SK-N-MC (cell line): ENCODE results near the gene APOBEC3G.

ENCODE experiments used
- DNase-seq: peaks from one replicate; pipeline ENCODE4 v3.0.0-alpha.2; 2011; ENCODE audit warnings: low read depth, low spot score
- H3K27ac ChIP-seq: fragments of 200-600 bp; sonication (generic); 2 replicates; pipeline ENCODE4 v1.5.1; 2016; ENCODE audit warnings: mixed run types
- H3K36me3 ChIP-seq: fragments of 200-600 bp; sonication (generic); 2 replicates; pipeline ENCODE4 v1.6.1; 2017; ENCODE audit warnings: antibody characterized with exemption, low read length, mixed read lengths; ENCODE audit not compliant: insufficient read depth
- H3K4me3 ChIP-seq: fragments of 200-600 bp; sonication (generic); 2 replicates; pipeline ENCODE4 v1.5.1; 2016
- H3K9ac ChIP-seq: fragments of 200-600 bp; sonication (generic); 2 replicates; pipeline ENCODE4 v1.8.0; 2017; ENCODE audit warnings: mixed run types, mixed read lengths; ENCODE audit not compliant: insufficient read length
- H3K9me3 ChIP-seq: fragments of 200-600 bp; sonication (generic); 2 replicates; pipeline ENCODE4 v1.6.1; 2017; ENCODE audit warnings: low read depth, mild to moderate bottlenecking, antibody characterized with exemption, low read length, moderate library complexity, mixed read lengths
- EZH2 ChIP-seq: fragments of 200-600 bp; sonication (generic); IDR thresholded peaks from one replicate; pipeline ENCODE4 v1.6.1; 2017; ENCODE audit warnings: antibody characterized with exemption
- FOXP2 ChIP-seq: optimal IDR thresholded peaks from 2 replicates; pipeline ENCODE3; 2011; ENCODE audit warnings: mild to moderate bottlenecking, moderate library complexity; ENCODE audit not compliant: insufficient read depth; ENCODE audit errors: extremely low read length, control extremely low read depth
- POLR2AphosphoS5 ChIP-seq: IDR thresholded peaks from 2 replicates; pipeline ENCODE4 v1.6.1; 2012; ENCODE audit warnings: mild to moderate bottlenecking, low read depth, low read length, borderline replicate concordance

The APOBEC3G gene

GRCh38 chr22:39134366-39135091 lies 57.5 kb downstream of the APOBEC3G start:
- no peak for DNase-seq
- no peak overlapping the region for H3K27ac ChIP-seq
- no peaks in the 10 kb centered on the region for H3K9me3 ChIP-seq
- no peak for TF ChIP-seq EZH2
- no peak overlapping the region for H3K4me3 ChIP-seq
- H3K9ac ChIP-seq, result no peak overlapping the region
- no peaks in the 10 kb centered on the region for H3K36me3 ChIP-seq

GRCh38 chr22:39135092-39135896 lies 58.2 kb downstream of the APOBEC3G start:
- H3K9me3 ChIP-seq, result no peaks in the 10 kb centered on the region
- H3K36me3 ChIP-seq, result no peaks in the 10 kb centered on the region
- H3K27ac ChIP-seq, result no peak overlapping the region
- no peak for TF ChIP-seq POLR2AphosphoS5
- no peak for TF ChIP-seq EZH2
- no peak for TF ChIP-seq FOXP2
- DNase-seq, result no peak
- no peak overlapping the region for H3K9ac ChIP-seq
- no peak overlapping the region for H3K4me3 ChIP-seq

- H3K9me3 ChIP-seq, result no peaks in the 10 kb centered on the region
- no peaks in the 10 kb centered on the region for H3K36me3 ChIP-seq
- no peak overlapping the region for H3K4me3 ChIP-seq
- no peak overlapping the region for H3K27ac ChIP-seq
- H3K9ac ChIP-seq, result no peak overlapping the region
- TF ChIP-seq POLR2AphosphoS5 (no peak), EZH2 (no peak), FOXP2 (no peak)
- DNase-seq, result no peak
These were observed 59.2 kb downstream of the APOBEC3G start for GRCh38 chr22:39136317-39136716.
